ENCODE data around the gene HIC1.

DNA sequence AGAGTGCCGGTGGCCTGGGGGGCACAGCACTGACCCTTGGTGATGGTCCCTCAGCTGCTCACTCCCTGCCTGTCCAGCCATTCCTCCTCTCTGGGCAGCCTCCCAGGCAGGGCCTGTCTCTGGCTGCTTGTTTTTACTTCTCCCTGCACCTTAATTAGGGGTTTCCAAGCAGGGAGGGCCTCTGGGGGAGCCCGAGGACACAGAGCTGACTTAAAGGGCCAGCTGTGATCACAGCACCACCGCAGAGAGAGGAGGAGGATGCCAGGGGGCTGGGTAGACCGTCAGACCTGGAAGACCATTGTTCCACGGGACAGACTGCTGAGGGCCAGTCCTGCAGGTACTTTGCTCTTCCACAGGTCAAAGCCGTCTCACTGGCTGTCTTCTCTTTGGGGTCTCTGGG lies 26.2 kb upstream of the HIC1 start:
- TF ChIP-seq, protein P1, sequence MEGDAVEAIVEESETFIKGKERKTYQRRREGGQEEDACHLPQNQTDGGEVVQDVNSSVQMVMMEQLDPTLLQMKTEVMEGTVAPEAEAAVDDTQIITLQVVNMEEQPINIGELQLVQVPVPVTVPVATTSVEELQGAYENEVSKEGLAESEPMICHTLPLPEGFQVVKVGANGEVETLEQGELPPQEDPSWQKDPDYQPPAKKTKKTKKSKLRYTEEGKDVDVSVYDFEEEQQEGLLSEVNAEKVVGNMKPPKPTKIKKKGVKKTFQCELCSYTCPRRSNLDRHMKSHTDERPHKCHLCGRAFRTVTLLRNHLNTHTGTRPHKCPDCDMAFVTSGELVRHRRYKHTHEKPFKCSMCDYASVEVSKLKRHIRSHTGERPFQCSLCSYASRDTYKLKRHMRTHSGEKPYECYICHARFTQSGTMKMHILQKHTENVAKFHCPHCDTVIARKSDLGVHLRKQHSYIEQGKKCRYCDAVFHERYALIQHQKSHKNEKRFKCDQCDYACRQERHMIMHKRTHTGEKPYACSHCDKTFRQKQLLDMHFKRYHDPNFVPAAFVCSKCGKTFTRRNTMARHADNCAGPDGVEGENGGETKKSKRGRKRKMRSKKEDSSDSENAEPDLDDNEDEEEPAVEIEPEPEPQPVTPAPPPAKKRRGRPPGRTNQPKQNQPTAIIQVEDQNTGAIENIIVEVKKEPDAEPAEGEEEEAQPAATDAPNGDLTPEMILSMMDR (IDR thresholded peaks at IDR 0.05) = no peak
- no peak for TF ChIP-seq POLR2A (IDR thresholded peaks at IDR 0.05)
- TF ChIP-seq EP300 (IDR thresholded peaks at IDR 0.05) = no peak
